Measurements from ENCODE around the gene TNK1.

The TNK1 gene

GRCh38 chr17:7392696-7393612 lies 12.1 kb downstream of the TNK1 start:
- no peak overlapping the region for H3K9ac ChIP-seq (ENCODE audit: low read depth, low read length)
- H3K36me3 ChIP-seq (ENCODE audit: insufficient read depth, low read length) = peaks cover 42% of the 10 kb centered on the region
- H3K27me3 ChIP-seq (ENCODE audit: insufficient read depth, low read length) = no peaks in the 10 kb centered on the region
- no peaks in the 10 kb centered on the region for H3K4me1 ChIP-seq (ENCODE audit: insufficient read depth, low read length)
- no peak overlapping the region for H3K27ac ChIP-seq (ENCODE audit: low read depth, low read length)
- no peaks in the 10 kb centered on the region for H3K9me3 ChIP-seq (ENCODE audit: insufficient read depth, low read depth, low read length)
- 90% methylated on average over 41 of the region's 42 CpGs for WGBS
- peak overlapping the region; percentile 77 for H3K4me3 ChIP-seq (ENCODE audit: low read length)

- H3K9ac ChIP-seq (ENCODE audit: low read depth, low read length) = peak overlapping the region; percentile 45; the same call in 1 of the 2 replicates
- peak overlapping the region; percentile 78; the same call in 1 of the 2 replicates for H3K27ac ChIP-seq (ENCODE audit: low read depth, low read length)
These were observed 12.9 kb downstream of the TNK1 start for GRCh38 chr17:7393613-7394451.

GRCh38 chr17:7394452-7395191 lies 13.7 kb downstream of the TNK1 start, which contains the start of gene PLSCR3:
Gene PLSCR3 (minus strand): TSS chr17:7394525. CDS start chr17:7394110, 415 bp downstream.
- Histone ChIP-seq H3K4me1 (ENCODE audit: insufficient read depth, low read length) (no peaks in the 10 kb centered on the region), H3K36me3 (ENCODE audit: insufficient read depth, low read length) (peaks cover 26% of the 10 kb centered on the region), H3K4me3 (ENCODE audit: low read length) (peak within 1 kb of the TSS; percentile 77), H3K9me3 (ENCODE audit: insufficient read depth, low read depth, low read length) (no peaks in the 10 kb centered on the region), H3K27me3 (ENCODE audit: insufficient read depth, low read length) (no peaks in the 10 kb centered on the region), H3K9ac (ENCODE audit: low read depth, low read length) (peak within 1 kb of the TSS; percentile 70), H3K27ac (ENCODE audit: low read depth, low read length) (peak within 1 kb of the TSS; percentile 78; the same call in 1 of the 2 replicates)
- under 1% methylated on average over 71 of the region's 71 CpGs for WGBS

More at GRCh38 chr17:7393613-7394451, 12.9 kb downstream of the TNK1 start:
- WGBS = 22% methylated on average over 48 of the region's 48 CpGs
- Histone ChIP-seq H3K9me3 (ENCODE audit: insufficient read depth, low read depth, low read length) (no peaks in the 10 kb centered on the region), H3K36me3 (ENCODE audit: insufficient read depth, low read length) (peaks cover 34% of the 10 kb centered on the region), H3K4me1 (ENCODE audit: insufficient read depth, low read length) (no peaks in the 10 kb centered on the region), H3K4me3 (ENCODE audit: low read length) (peak overlapping the region; percentile 77), H3K27me3 (ENCODE audit: insufficient read depth, low read length) (no peaks in the 10 kb centered on the region)

- no peak overlapping the region for H3K27ac ChIP-seq (ENCODE audit: low read depth, low read length)
- H3K4me3 ChIP-seq (ENCODE audit: low read length) = no peak overlapping the region
- WGBS = 92% methylated on average over 4 of the region's 4 CpGs
- H3K9ac ChIP-seq (ENCODE audit: low read depth, low read length) = no peak overlapping the region
- no peaks in the 10 kb centered on the region for H3K27me3 ChIP-seq (ENCODE audit: insufficient read depth, low read length)
- no peaks in the 10 kb centered on the region for H3K4me1 ChIP-seq (ENCODE audit: insufficient read depth, low read length)
- peaks cover 15% of the 10 kb centered on the region for H3K36me3 ChIP-seq (ENCODE audit: insufficient read depth, low read length)
- no peaks in the 10 kb centered on the region for H3K9me3 ChIP-seq (ENCODE audit: insufficient read depth, low read depth, low read length)
These were observed 15.3 kb downstream of the TNK1 start for GRCh38 chr17:7396147-7396546.

GRCh38 chr17:7398612-7399011 lies 17.7 kb downstream of the TNK1 start:
- Histone ChIP-seq H3K36me3 (ENCODE audit: insufficient read depth, low read length) (0 out of 2 replicates have a peak, but pooled peaks cover 2% of the 10 kb centered on the region), H3K4me3 (ENCODE audit: low read length) (no peak overlapping the region), H3K9me3 (ENCODE audit: insufficient read depth, low read depth, low read length) (no peaks in the 10 kb centered on the region), H3K27ac (ENCODE audit: low read depth, low read length) (no peak overlapping the region), H3K9ac (ENCODE audit: low read depth, low read length) (no peak overlapping the region), H3K4me1 (ENCODE audit: insufficient read depth, low read length) (peaks cover 7% of the 10 kb centered on the region; the same call in 1 of the 2 replicates), H3K27me3 (ENCODE audit: insufficient read depth, low read length) (no peaks in the 10 kb centered on the region)
- WGBS = 91% methylated on average over 1 of the region's 2 CpGs

- Histone ChIP-seq H3K9me3 (ENCODE audit: insufficient read depth, low read depth, low read length) (no peaks in the 10 kb centered on the region), H3K9ac (ENCODE audit: low read depth, low read length) (peak overlapping the region; percentile 85), H3K4me1 (ENCODE audit: insufficient read depth, low read length) (peaks cover 11% of the 10 kb centered on the region), H3K27me3 (ENCODE audit: insufficient read depth, low read length) (no peaks in the 10 kb centered on the region), H3K36me3 (ENCODE audit: insufficient read depth, low read length) (0 out of 2 replicates have a peak, but pooled peaks cover 2% of the 10 kb centered on the region), H3K27ac (ENCODE audit: low read depth, low read length) (peak overlapping the region; percentile 96), H3K4me3 (ENCODE audit: low read length) (peak overlapping the region; percentile 97)
- WGBS = 21% methylated on average over 16 of the region's 16 CpGs
These were observed 22.3 kb downstream of the TNK1 start for GRCh38 chr17:7403043-7403726.

GRCh38 chr17:7403727-7403976 lies 22.8 kb downstream of the TNK1 start:
- Histone ChIP-seq H3K4me3 (ENCODE audit: low read length) (peak overlapping the region; percentile 97), H3K27ac (ENCODE audit: low read depth, low read length) (peak overlapping the region; percentile 96), H3K27me3 (ENCODE audit: insufficient read depth, low read length) (no peaks in the 10 kb centered on the region), H3K36me3 (ENCODE audit: insufficient read depth, low read length) (peaks cover 4% of the 10 kb centered on the region; the same call in 1 of the 2 replicates), H3K9ac (ENCODE audit: low read depth, low read length) (peak overlapping the region; percentile 85), H3K9me3 (ENCODE audit: insufficient read depth, low read depth, low read length) (no peaks in the 10 kb centered on the region), H3K4me1 (ENCODE audit: insufficient read depth, low read length) (peaks cover 11% of the 10 kb centered on the region)
- WGBS = under 1% methylated on average over 13 of the region's 13 CpGs

- Histone ChIP-seq H3K9ac (ENCODE audit: low read depth, low read length) (peak within 1 kb of the TSS; percentile 85), H3K27me3 (ENCODE audit: insufficient read depth, low read length) (no peaks in the 10 kb centered on the region), H3K4me3 (ENCODE audit: low read length) (peak within 1 kb of the TSS; percentile 97), H3K27ac (ENCODE audit: low read depth, low read length) (peak within 1 kb of the TSS; percentile 96), H3K36me3 (ENCODE audit: insufficient read depth, low read length) (peaks cover 9% of the 10 kb centered on the region), H3K4me1 (ENCODE audit: insufficient read depth, low read length) (peaks cover 11% of the 10 kb centered on the region), H3K9me3 (ENCODE audit: insufficient read depth, low read depth, low read length) (no peaks in the 10 kb centered on the region)
- under 1% methylated on average over 49 of the region's 49 CpGs for WGBS
These were observed 23.3 kb downstream of the TNK1 start, which contains the start of gene TMEM256 for GRCh38 chr17:7403977-7404736. Gene TMEM256 (minus strand): TSS chr17:7404097. CDS start chr17:7404084, 13 bp downstream.

GRCh38 chr17:7404737-7405349 lies 24.0 kb downstream of the TNK1 start:
- under 1% methylated on average over 65 of the region's 65 CpGs for WGBS
- peak overlapping the region; percentile 72 for H3K9ac ChIP-seq (ENCODE audit: low read depth, low read length)
- H3K4me3 ChIP-seq (ENCODE audit: low read length) = peak overlapping the region; percentile 97
- H3K27ac ChIP-seq (ENCODE audit: low read depth, low read length) = peak overlapping the region; percentile 77; the same call in 1 of the 2 replicates
- no peaks in the 10 kb centered on the region for H3K9me3 ChIP-seq (ENCODE audit: insufficient read depth, low read depth, low read length)
- H3K4me1 ChIP-seq (ENCODE audit: insufficient read depth, low read length) = peaks cover 11% of the 10 kb centered on the region
- peaks cover 16% of the 10 kb centered on the region for H3K36me3 ChIP-seq (ENCODE audit: insufficient read depth, low read length)
- no peaks in the 10 kb centered on the region for H3K27me3 ChIP-seq (ENCODE audit: insufficient read depth, low read length)
